Measurements from ENCODE around the gene PCDHGB1.

- TF ChIP-seq ELF4 (CRISPR knock-in tag; IDR thresholded peaks at IDR 0.05; ENCODE audit: low read depth): no peak
- no peak for TF ChIP-seq ATF3 (CRISPR knock-in tag; conservative IDR thresholded peaks at IDR 0.05)
- no peak for TF ChIP-seq CTCF (IDR thresholded peaks at IDR 0.05)
- TF ChIP-seq E2F1 (CRISPR knock-in tag; IDR thresholded peaks at IDR 0.05): no peak
- TF ChIP-seq ETV6 (CRISPR knock-in tag; IDR thresholded peaks at IDR 0.05): no peak
- TF ChIP-seq IRF1 (CRISPR knock-in tag; IDR thresholded peaks at IDR 0.05): no peak
- TF ChIP-seq USF2 (CRISPR knock-in tag; IDR thresholded peaks at IDR 0.05): no peak
- no peak for TF ChIP-seq FOXP1 (CRISPR knock-in tag; IDR thresholded peaks at IDR 0.05; ENCODE audit: borderline replicate concordance)
- no peak for TF ChIP-seq NFYB (CRISPR knock-in tag; conservative IDR thresholded peaks at IDR 0.05; ENCODE audit: low read depth)
- TF ChIP-seq TEAD4 (CRISPR knock-in tag; IDR thresholded peaks at IDR 0.05): no peak
- no peak for TF ChIP-seq GABPB1 (CRISPR knock-in tag; IDR thresholded peaks at IDR 0.05)
- TF ChIP-seq ZNF281 (CRISPR knock-in tag; IDR thresholded peaks at IDR 0.05): no peak
- no peak for TF ChIP-seq NR3C1 (CRISPR knock-in tag; conservative IDR thresholded peaks at IDR 0.05; ENCODE audit: low read depth)
- TF ChIP-seq NR1H2 (CRISPR knock-in tag; IDR thresholded peaks at IDR 0.05): no peak
These were observed 16.4 kb downstream of the PCDHGB1 start for GRCh38 chr5:141366016-141366896.

Data from WTC11 (cell line).